ENCODE results near the gene PCSK4.
"Not testable (repeated sequence)": the region's sequence is repeated elsewhere in the genome, so short reads cannot be mapped to it uniquely, and the experiment has no call there.

PCSK4 gene

GRCh38 chr19:1486720-1487575 lies 3.2 kb downstream of the PCSK4 start:
- no peak for DNase-seq

- DNase-seq = no peak
Observed at GRCh38 chr19:1483979-1484428, 6.1 kb downstream of the PCSK4 start.

- no peak for DNase-seq
Observed at GRCh38 chr19:1483131-1483978, 6.8 kb downstream of the PCSK4 start.

GRCh38 chr19:1482361-1483130 lies 7.6 kb downstream of the PCSK4 start:
- no peak for DNase-seq

GRCh38 chr19:1481893-1482360 lies 8.2 kb downstream of the PCSK4 start:
- no peak for DNase-seq

GRCh38 chr19:1481224-1481892 lies 8.8 kb downstream of the PCSK4 start:
- DNase-seq = no peak

GRCh38 chr19:1478934-1479707 lies 11.0 kb downstream of the PCSK4 start, which contains the start of gene C19orf25:
Gene C19orf25, minus strand, starts transcription at chr19:1479215. Its CDS starts 312 bp downstream, at chr19:1478903.
- DNase-seq = peak; percentile 94

GRCh38 chr19:1477056-1477455 lies 13.1 kb downstream of the PCSK4 start:
- not testable (repeated sequence) for DNase-seq

GRCh38 chr19:1475751-1476437 lies 14.3 kb downstream of the PCSK4 start:
- DNase-seq = no peak

GRCh38 chr19:1474765-1475351 lies 15.3 kb downstream of the PCSK4 start:
- DNase-seq = no peak

- DNase-seq = no peak
Observed at GRCh38 chr19:1474011-1474764, 16.0 kb downstream of the PCSK4 start.

- no peak for DNase-seq
Observed at GRCh38 chr19:1473085-1473851, 16.9 kb downstream of the PCSK4 start.

- DNase-seq = no peak
Observed at GRCh38 chr19:1472231-1473084, 17.7 kb downstream of the PCSK4 start.

- peak; percentile 34 for DNase-seq
Observed at GRCh38 chr19:1471515-1472160, 18.5 kb downstream of the PCSK4 start.

- DNase-seq = no peak
Observed at GRCh38 chr19:1471010-1471514, 19.1 kb downstream of the PCSK4 start.

- DNase-seq = peak; percentile 81
Observed at GRCh38 chr19:1470305-1471009, 19.7 kb downstream of the PCSK4 start.

- DNase-seq = no peak
Observed at GRCh38 chr19:1470055-1470304, 20.2 kb downstream of the PCSK4 start.
